Measurements from ENCODE around the gene OPCML.
"Not testable (repeated sequence)": the region's sequence is repeated elsewhere in the genome, so short reads cannot be mapped to it uniquely, and the experiment has no call there.

The OPCML gene

DNA sequence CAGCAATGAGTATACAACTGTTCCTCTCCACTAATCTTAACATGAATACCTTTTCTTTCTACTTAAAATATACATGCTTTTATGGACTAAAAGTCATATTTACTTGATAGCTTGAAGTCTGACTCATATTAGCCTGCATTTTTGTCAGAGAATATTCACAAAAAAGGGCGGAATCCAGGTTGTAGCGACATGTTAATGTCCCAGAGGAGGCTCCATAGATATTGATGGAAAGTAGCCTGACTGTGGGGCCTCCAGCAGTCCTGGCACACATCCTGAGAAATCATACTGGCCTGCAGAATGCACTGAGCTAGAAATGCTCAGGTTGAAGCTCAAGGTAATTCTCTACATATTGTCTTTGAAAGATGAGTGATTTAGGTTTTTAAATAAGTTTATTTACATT lies 1110.7 kb downstream of the OPCML start:
- DNase-seq (ENCODE audit: low spot score), result no peak

DNA sequence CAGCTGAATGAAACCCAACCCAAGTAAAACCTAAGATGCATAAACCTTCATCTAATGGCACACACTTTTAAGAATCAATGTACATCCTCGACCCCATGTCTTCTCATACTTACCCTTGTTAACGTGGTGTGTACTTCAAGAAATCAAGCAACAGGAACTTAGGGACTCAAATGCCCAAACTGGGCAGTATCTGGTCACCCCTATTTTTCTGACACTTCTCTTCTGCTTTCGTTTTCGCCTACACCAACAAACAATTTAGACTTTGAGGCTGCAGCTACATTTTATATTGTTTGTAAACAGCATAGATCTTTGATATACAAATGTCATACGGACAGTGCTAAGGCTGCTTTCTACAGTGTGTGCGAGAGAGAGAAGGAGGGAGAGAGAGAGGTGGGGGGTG lies 1117.8 kb downstream of the OPCML start:
- no peak for DNase-seq (ENCODE audit: low spot score)

DNA sequence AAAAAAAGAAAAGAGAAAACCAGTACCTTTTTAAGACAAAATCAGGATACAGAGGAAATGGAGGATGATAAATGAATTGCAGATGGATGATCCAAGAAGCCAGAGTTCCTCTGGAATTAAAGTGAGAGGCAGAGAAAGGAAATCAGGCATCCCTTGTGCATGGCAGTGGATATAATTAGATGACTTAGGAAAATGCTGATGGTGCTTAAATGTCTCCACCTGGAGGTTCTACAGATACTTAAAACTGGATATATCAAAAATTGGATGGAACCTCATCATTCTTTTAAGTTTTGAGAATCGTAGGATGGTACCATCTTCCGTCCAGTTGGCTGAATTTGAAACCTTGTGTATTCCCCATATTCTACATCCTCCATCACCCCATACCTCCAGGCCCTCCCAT lies 1121.9 kb downstream of the OPCML start:
- no peak for DNase-seq (ENCODE audit: low spot score)

DNA sequence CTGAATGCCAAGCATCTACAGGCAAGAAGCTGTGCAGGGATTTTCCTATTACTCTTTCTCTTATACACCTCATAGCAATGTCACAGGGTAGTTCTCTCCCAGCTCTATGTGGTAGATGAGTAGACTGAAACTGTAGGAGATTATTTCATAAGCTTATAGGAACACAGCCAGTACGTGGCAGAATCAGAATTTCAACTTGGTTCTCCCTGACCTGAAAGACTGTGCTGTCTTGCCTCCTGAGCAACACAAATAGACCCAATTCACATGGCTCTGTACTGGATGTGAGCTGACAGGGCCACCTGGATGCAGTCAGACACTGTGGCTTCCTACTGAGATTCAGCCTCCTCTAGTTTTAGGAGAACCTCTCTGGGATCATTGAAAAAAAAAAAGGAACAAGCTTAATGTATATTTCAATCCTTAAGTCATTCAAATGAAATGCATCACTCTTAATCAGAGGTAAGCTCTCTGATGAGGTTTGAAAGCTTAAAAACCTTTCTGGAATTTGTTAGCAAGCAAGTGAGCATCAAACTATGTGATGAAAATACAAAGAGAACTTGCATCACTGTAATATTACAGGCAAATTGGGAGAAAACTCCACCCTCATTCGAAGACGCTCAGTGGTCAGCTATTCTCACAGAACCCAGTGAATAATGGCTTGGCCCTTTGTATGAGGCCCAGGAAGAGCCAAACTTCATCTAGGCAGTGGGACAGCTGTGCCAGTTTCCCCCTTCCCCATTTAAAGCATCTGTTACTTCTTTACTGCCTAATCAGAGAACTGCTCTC lies 1122.5 kb downstream of the OPCML start:
- no peak for DNase-seq (ENCODE audit: low spot score)

DNA sequence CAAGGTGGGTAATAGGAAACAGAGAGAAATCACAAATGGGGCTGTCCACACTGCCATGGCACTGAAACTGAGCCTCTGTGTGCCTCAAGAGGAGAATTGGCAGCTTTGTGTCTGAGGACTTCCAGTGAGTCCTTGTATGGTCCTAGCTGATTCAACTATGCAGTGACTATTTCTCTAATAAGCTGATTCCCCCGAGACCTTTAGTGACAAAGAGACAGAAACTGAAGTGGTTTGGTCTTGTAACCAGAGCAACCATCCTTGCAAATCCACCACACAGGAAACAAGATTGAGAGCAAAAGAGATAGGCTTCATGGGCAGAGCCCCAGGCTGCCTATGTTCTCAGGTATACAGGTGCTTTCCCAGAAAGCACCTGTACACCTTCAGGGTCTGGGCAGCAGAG lies 1123.4 kb downstream of the OPCML start:
- DNase-seq (ENCODE audit: low spot score), result no peak

DNA sequence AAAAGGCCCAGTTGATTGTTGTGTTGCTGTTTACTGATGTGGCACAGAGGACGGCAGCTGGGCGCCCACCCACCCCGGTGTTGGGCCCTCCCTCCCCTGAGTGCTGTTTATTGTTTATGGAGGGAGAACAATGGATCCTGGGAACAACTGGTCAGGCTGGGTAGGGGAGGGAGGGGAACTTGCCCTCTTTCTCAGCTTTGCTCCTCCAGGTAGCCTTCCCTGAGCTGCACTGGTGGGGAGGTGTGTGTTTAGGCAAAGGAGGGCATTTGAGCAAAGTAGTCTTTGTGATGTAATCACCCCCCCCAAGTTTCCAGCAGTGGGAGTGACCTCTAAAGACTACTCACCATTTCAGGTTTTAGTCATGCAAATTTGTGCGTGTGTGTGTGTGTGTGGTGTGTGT lies 1126.6 kb downstream of the OPCML start:
- DNase-seq (ENCODE audit: low spot score), result no peak

DNA sequence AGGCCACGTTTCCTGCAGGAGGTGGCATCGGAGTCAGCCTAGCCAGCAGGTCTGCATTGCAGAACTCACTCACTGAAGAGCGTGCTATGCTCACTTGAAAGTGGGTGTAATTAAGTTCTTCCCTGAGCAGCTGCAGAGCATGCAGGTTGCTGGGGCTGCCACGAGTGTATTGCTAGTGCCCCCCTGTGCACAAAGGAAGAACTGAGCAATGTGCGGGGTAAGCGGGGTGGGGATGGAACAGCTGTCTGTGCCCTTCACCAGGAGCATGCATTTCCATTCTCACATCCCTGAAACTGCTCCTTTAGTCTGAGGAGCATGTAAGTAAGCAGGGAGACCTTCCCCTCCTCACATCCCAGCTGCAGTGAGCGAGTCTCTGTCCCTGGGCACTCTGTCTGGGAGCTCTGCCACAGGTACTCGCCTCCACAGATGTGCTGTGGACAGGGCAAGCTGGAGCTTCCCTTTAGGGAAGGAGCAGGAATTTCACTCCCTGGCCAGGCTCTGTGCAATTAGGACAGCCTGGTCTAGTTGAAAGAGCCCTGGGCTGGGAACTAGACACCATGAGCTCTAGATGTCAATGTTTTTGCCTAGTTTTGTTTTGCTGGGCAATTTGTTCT lies 1130.1 kb downstream of the OPCML start:
- no peak for DNase-seq (ENCODE audit: low spot score)

DNA sequence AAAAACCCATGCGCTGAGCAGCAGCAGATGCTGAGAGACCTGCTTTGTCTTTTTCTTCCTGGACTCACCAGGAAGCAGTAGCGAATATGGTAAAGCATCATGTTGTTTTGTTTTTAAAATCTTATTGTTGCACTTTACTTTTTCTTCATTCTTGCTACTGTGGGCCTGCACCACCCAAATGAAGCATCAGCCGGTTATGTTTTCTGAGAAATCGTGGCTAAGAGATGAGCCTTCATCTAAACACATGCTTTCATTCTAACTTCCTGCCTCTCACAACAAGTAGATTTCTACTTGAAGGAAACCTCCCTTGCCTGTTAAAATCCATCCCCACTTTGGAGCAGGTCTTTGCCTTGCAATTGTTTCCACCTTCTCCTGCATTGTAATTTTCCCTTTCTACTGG lies 1136.0 kb downstream of the OPCML start:
- no peak for DNase-seq (ENCODE audit: low spot score)

DNA sequence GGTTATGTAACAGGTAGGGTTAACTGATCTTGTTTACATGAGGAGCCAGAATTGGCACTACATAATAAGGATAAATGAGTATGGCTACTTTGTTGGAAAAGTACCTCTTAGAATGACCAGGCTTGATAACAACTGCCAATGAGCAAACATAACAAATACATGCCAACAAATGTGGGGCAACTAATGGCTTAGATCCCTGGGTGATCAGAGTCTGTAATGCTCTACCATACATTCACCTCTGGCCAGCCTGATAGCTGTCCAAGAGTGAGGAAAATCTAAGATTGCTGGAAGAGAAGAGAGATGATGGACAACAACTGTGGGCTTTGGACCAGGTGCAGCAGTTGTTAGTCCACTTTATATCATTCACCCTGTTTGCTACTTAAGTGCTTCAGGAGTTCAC lies 1136.9 kb downstream of the OPCML start:
- no peak for DNase-seq (ENCODE audit: low spot score)

DNA sequence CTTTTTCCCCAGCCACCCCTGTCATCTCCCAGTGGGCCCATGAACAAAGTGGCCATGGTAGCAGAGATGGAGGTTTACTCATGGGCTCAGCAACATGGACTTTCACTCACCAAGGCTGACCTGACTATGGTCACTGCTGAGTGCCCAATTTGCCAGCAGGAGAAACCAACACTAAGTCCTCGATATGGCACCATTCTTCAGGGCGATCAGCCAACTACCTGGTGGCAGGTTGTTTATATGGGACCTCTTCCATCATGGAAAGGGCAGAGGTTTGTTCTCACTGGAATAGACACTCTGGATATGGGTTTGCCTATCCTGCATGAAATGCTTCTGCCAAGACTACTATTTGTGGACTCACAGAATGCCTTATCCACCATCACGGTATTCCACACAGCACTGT lies 1152.8 kb downstream of the OPCML start:
- no peak for DNase-seq (ENCODE audit: low spot score)

DNA sequence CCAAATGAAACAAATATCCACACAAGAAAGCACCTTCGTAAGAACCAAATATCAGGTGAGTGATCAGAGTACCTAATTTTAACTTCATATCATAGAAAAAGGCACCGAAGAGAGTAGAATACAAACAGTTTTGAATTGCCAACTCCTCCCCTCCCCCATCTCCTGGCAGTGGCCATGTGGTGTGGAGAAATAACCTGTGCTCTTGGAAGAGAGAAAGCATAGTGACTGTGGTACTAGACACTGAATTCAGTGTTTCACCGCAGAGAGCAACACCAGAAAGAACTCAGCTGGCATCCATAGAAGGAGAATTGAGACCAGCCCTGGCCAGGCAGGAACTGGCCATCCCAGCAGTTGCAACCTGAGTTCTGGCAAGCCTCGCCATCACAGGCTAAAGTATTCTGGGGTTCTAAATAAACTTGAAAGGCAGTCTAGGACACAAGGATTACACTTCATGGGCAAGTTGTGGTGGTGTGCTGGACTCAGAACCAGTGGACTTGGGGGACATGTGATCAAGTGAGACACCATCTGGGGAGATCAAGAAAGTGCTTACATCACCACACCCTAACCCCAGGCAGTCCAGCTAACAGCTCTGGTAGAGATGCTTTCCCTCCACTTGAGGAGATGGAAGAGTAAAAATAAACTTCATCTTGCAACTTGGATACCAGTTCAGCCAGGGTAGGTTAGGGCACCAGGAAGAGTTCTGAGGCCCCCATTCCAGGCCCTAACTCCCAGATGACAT lies 1158.7 kb downstream of the OPCML start:
- no peak for DNase-seq (ENCODE audit: low spot score)

DNA sequence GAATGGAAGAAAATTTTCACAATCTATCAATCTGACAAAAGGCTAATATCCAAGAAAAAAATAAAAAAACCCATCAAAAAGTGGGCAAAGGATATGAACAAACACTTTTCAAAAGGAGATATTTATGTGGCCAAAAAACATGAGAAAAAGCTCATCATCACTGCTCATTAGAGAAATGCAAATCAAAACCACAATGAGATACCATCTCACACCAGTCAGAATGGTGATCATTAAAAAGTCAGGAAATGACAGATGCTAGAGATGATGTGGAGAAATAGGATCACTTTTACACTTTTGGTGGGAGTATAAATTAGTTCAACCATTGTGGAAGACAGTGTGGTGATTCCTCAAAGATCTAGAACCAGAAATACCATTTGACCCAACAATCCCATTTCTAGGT lies 1162.2 kb downstream of the OPCML start:
- DNase-seq (ENCODE audit: low spot score), result not testable (repeated sequence)

DNA sequence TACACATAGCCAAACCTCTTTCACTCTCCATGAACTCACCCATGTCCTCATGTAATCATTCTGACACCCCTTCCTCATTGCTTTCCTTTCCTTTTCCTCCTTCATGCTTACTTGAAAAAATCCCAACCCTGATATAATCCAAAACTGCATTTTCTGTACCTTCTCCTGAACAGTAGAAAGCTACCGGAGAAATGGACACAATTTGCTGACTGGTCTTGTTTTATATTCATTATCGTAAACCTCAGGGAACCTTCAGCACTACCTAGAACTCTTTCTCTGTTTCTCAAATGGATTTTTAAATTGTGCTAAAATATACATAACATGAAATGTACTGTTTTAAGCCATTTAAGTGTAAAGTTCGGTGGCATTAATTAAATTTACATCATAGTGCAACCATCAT lies 1165.0 kb downstream of the OPCML start:
- DNase-seq (ENCODE audit: low spot score), result no peak

DNA sequence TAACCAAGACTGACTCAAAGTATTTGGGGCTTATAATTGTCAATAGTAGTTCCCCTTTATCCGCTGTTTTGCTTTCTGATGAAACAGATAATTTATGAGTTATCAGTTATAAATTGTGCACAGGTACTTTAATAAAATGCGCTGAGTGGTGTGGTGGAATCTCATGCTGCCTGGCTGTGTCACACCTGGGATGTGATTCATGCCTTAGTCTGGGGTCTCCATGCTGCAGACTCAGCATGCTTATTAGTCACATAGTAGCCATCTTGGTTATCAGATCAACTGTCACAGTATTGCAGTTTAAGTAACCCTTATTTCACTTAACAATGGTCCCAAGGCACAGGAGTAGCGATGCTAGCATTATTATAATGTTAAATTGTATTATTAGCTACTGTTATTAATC lies 1166.7 kb downstream of the OPCML start:
- no peak for DNase-seq (ENCODE audit: low spot score)

Measured in hematopoietic multipotent progenitor cell treated with erythropoietin and hydrocortisone succinate and interleukin-3 and kit ligand, for 17 days (in vitro differentiated cells).